ENCODE data around the gene PPARD.

Gene PPARD

GRCh38 chr6:35439308-35439707, 97.0 kb downstream of the PPARD start:
- H3K9ac ChIP-seq (ENCODE audit: insufficient read length) = no peak overlapping the region
- H3K36me3 ChIP-seq (ENCODE audit: insufficient read depth, low read length) = no peaks in the 10 kb centered on the region
- no peak overlapping the region for H3K27ac ChIP-seq
- H3K4me3 ChIP-seq = no peak overlapping the region
- no peak for TF ChIP-seq FOXP2 (optimal IDR thresholded peaks at IDR 0.05; ENCODE audit: control extremely low read depth, extremely low read length, insufficient read depth)
- TF ChIP-seq EZH2 (IDR thresholded peaks at IDR 0.05) = no peak
- no peak for TF ChIP-seq POLR2AphosphoS5 (IDR thresholded peaks at IDR 0.05; ENCODE audit: borderline replicate concordance, low read depth, low read length)
- no peak for DNase-seq (ENCODE audit: low read depth, low spot score)
- H3K9me3 ChIP-seq (ENCODE audit: low read depth, low read length) = no peaks in the 10 kb centered on the region

- TF ChIP-seq POLR2AphosphoS5 (IDR thresholded peaks at IDR 0.05; ENCODE audit: borderline replicate concordance, low read depth, low read length) (no peak), FOXP2 (optimal IDR thresholded peaks at IDR 0.05; ENCODE audit: control extremely low read depth, extremely low read length, insufficient read depth) (no peak), EZH2 (IDR thresholded peaks at IDR 0.05) (no peak)
- no peak for DNase-seq (ENCODE audit: low read depth, low spot score)
- H3K4me3 ChIP-seq = no peak overlapping the region
- no peaks in the 10 kb centered on the region for H3K9me3 ChIP-seq (ENCODE audit: low read depth, low read length)
- H3K36me3 ChIP-seq (ENCODE audit: insufficient read depth, low read length) = no peaks in the 10 kb centered on the region
- H3K9ac ChIP-seq (ENCODE audit: insufficient read length) = no peak overlapping the region
- H3K27ac ChIP-seq = no peak overlapping the region
Measured at GRCh38 chr6:35441205-35441604, 98.8 kb downstream of the PPARD start.

GRCh38 chr6:35441642-35442041, 99.3 kb downstream of the PPARD start:
- Histone ChIP-seq H3K9me3 (ENCODE audit: low read depth, low read length) (no peaks in the 10 kb centered on the region), H3K9ac (ENCODE audit: insufficient read length) (no peak overlapping the region), H3K27ac (no peak overlapping the region), H3K36me3 (ENCODE audit: insufficient read depth, low read length) (no peaks in the 10 kb centered on the region), H3K4me3 (no peak overlapping the region)
- TF ChIP-seq FOXP2 (optimal IDR thresholded peaks at IDR 0.05; ENCODE audit: control extremely low read depth, extremely low read length, insufficient read depth) (no peak), POLR2AphosphoS5 (IDR thresholded peaks at IDR 0.05; ENCODE audit: borderline replicate concordance, low read depth, low read length) (no peak), EZH2 (IDR thresholded peaks at IDR 0.05) (no peak)
- DNase-seq (ENCODE audit: low read depth, low spot score) = no peak

- Histone ChIP-seq H3K27ac (no peak overlapping the region), H3K4me3 (no peak overlapping the region), H3K9ac (ENCODE audit: insufficient read length) (no peak overlapping the region), H3K36me3 (ENCODE audit: insufficient read depth, low read length) (no peaks in the 10 kb centered on the region), H3K9me3 (ENCODE audit: low read depth, low read length) (no peaks in the 10 kb centered on the region)
- TF ChIP-seq POLR2AphosphoS5 (IDR thresholded peaks at IDR 0.05; ENCODE audit: borderline replicate concordance, low read depth, low read length) (no peak), EZH2 (IDR thresholded peaks at IDR 0.05) (no peak), FOXP2 (optimal IDR thresholded peaks at IDR 0.05; ENCODE audit: control extremely low read depth, extremely low read length, insufficient read depth) (no peak)
- no peak for DNase-seq (ENCODE audit: low read depth, low spot score)
Measured at GRCh38 chr6:35442693-35443092, 100.3 kb downstream of the PPARD start.

GRCh38 chr6:35443341-35444030, 101.1 kb downstream of the PPARD start:
- TF ChIP-seq POLR2AphosphoS5 (IDR thresholded peaks at IDR 0.05; ENCODE audit: borderline replicate concordance, low read depth, low read length) = no peak
- no peak for TF ChIP-seq EZH2 (IDR thresholded peaks at IDR 0.05)
- TF ChIP-seq FOXP2 (optimal IDR thresholded peaks at IDR 0.05; ENCODE audit: control extremely low read depth, extremely low read length, insufficient read depth) = no peak
- Histone ChIP-seq H3K4me3 (no peak overlapping the region), H3K9ac (ENCODE audit: insufficient read length) (no peak overlapping the region), H3K36me3 (ENCODE audit: insufficient read depth, low read length) (no peaks in the 10 kb centered on the region), H3K9me3 (ENCODE audit: low read depth, low read length) (no peaks in the 10 kb centered on the region), H3K27ac (no peak overlapping the region)
- no peak for DNase-seq (ENCODE audit: low read depth, low spot score)

GRCh38 chr6:35445691-35446090, 103.3 kb downstream of the PPARD start:
- H3K4me3 ChIP-seq = no peak overlapping the region
- H3K36me3 ChIP-seq (ENCODE audit: insufficient read depth, low read length) = no peaks in the 10 kb centered on the region
- DNase-seq (ENCODE audit: low read depth, low spot score) = no peak

GRCh38 chr6:35448191-35448590, 105.8 kb downstream of the PPARD start:
- Histone ChIP-seq H3K9me3 (ENCODE audit: low read depth, low read length) (no peaks in the 10 kb centered on the region), H3K27ac (no peak overlapping the region), H3K9ac (ENCODE audit: insufficient read length) (no peak overlapping the region), H3K4me3 (no peak overlapping the region), H3K36me3 (ENCODE audit: insufficient read depth, low read length) (no peaks in the 10 kb centered on the region)
- TF ChIP-seq FOXP2 (optimal IDR thresholded peaks at IDR 0.05; ENCODE audit: control extremely low read depth, extremely low read length, insufficient read depth) (no peak), EZH2 (IDR thresholded peaks at IDR 0.05) (no peak), POLR2AphosphoS5 (IDR thresholded peaks at IDR 0.05; ENCODE audit: borderline replicate concordance, low read depth, low read length) (no peak)
- DNase-seq (ENCODE audit: low read depth, low spot score) = no peak

More at GRCh38 chr6:35445691-35446090, 103.3 kb downstream of the PPARD start:
- Histone ChIP-seq H3K9ac (ENCODE audit: insufficient read length) (no peak overlapping the region), H3K9me3 (ENCODE audit: low read depth, low read length) (no peaks in the 10 kb centered on the region), H3K27ac (no peak overlapping the region)
- TF ChIP-seq EZH2 (IDR thresholded peaks at IDR 0.05) = no peak
- TF ChIP-seq POLR2AphosphoS5 (IDR thresholded peaks at IDR 0.05; ENCODE audit: borderline replicate concordance, low read depth, low read length) = no peak
- TF ChIP-seq FOXP2 (optimal IDR thresholded peaks at IDR 0.05; ENCODE audit: control extremely low read depth, extremely low read length, insufficient read depth) = no peak

- Histone ChIP-seq H3K9me3 (ENCODE audit: low read depth, low read length) (no peaks in the 10 kb centered on the region), H3K9ac (ENCODE audit: insufficient read length) (no peak overlapping the region), H3K36me3 (ENCODE audit: insufficient read depth, low read length) (no peaks in the 10 kb centered on the region), H3K27ac (no peak overlapping the region), H3K4me3 (no peak overlapping the region)
- no peak for TF ChIP-seq POLR2AphosphoS5 (IDR thresholded peaks at IDR 0.05; ENCODE audit: borderline replicate concordance, low read depth, low read length)
- TF ChIP-seq EZH2 (IDR thresholded peaks at IDR 0.05) = no peak
- no peak for TF ChIP-seq FOXP2 (optimal IDR thresholded peaks at IDR 0.05; ENCODE audit: control extremely low read depth, extremely low read length, insufficient read depth)
- no peak for DNase-seq (ENCODE audit: low read depth, low spot score)
Measured at GRCh38 chr6:35449287-35449881, 107.0 kb downstream of the PPARD start.
